Lower leg skin (tissue), 3 donors: ENCODE data around the gene CYFIP2.

Source experiments
- POLR2A ChIP-seq, 2 donors: fragments of 450-650 bp; IDR thresholded peaks; one replicate each; pipeline ENCODE4 v1.6.1; 2016 to 2017; ENCODE audit warnings: antibody characterized with exemption in 2 of 2, mild to moderate bottlenecking in 1 of 2, moderate library complexity in 1 of 2
- TF ChIP-seq, protein P1 (sequence below), 3 donors: fragments of 450-650 bp; IDR thresholded peaks; one replicate each; pipeline ENCODE4 v1.5.1; 2016; ENCODE audit warnings: antibody characterized with exemption in 3 of 3, mild to moderate bottlenecking in 3 of 3, moderate library complexity in 2 of 3

DNA sequence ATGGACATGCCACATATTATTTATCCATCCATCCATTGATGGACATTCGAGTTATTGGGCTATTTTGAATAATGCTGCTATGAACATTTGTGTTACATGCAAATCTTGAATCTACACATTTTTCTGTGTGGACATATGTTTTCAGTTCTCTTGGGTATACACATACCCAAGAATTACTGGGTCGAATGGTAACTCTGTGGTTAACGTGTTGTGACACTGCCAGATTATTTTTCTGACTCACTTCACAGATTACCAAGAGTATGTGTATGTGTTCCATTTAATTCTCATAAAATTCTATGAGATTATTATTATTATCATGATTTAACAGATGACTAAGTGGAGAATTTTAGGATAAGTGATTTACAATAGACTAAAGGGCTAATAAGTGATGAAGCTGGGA lies 26.7 kb downstream of the CYFIP2 start:
- no peak for TF ChIP-seq POLR2A (IDR thresholded peaks at IDR 0.05)
- TF ChIP-seq, protein P1, sequence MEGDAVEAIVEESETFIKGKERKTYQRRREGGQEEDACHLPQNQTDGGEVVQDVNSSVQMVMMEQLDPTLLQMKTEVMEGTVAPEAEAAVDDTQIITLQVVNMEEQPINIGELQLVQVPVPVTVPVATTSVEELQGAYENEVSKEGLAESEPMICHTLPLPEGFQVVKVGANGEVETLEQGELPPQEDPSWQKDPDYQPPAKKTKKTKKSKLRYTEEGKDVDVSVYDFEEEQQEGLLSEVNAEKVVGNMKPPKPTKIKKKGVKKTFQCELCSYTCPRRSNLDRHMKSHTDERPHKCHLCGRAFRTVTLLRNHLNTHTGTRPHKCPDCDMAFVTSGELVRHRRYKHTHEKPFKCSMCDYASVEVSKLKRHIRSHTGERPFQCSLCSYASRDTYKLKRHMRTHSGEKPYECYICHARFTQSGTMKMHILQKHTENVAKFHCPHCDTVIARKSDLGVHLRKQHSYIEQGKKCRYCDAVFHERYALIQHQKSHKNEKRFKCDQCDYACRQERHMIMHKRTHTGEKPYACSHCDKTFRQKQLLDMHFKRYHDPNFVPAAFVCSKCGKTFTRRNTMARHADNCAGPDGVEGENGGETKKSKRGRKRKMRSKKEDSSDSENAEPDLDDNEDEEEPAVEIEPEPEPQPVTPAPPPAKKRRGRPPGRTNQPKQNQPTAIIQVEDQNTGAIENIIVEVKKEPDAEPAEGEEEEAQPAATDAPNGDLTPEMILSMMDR (IDR thresholded peaks at IDR 0.05): no peak
